GM19372 (cell line): ENCODE measurements around the gene MFSD6.
"Not testable (repeated sequence)": the region's sequence is repeated elsewhere in the genome, so short reads cannot be mapped to it uniquely, and the experiment has no call there.

Source experiments
- ATAC-seq: cut with Tn5 transposase; IDR thresholded peaks from one replicate; pipeline ENCODE4 v1.9.1; 2021; ENCODE audit warnings: mild to moderate bottlenecking, low read depth, moderate library complexity; ENCODE audit not compliant: unreplicated experiment

The MFSD6 gene

GRCh38 chr2:190458352-190459107, 50.4 kb downstream of the MFSD6 start:
- no peak for ATAC-seq

- ATAC-seq: no peak
Measured at GRCh38 chr2:190459881-190460280, 51.7 kb downstream of the MFSD6 start.

- ATAC-seq: no peak
Measured at GRCh38 chr2:190460487-190460886, 52.3 kb downstream of the MFSD6 start.

- no peak for ATAC-seq
Measured at GRCh38 chr2:190462181-190462580, 54.0 kb downstream of the MFSD6 start.

GRCh38 chr2:190462611-190463010, 54.5 kb downstream of the MFSD6 start:
- no peak for ATAC-seq

- no peak for ATAC-seq
Measured at GRCh38 chr2:190465060-190465459, 56.9 kb downstream of the MFSD6 start.

- ATAC-seq: no peak
Measured at GRCh38 chr2:190466819-190467446, 58.8 kb downstream of the MFSD6 start.

GRCh38 chr2:190467575-190468083, 59.5 kb downstream of the MFSD6 start:
- ATAC-seq: no peak

GRCh38 chr2:190468354-190468753, 60.2 kb downstream of the MFSD6 start:
- not testable (repeated sequence) for ATAC-seq

GRCh38 chr2:190468814-190469569, 60.8 kb downstream of the MFSD6 start:
- no peak for ATAC-seq

- ATAC-seq: no peak
Measured at GRCh38 chr2:190469771-190470170, 61.6 kb downstream of the MFSD6 start.

GRCh38 chr2:190470256-190470826, 62.2 kb downstream of the MFSD6 start:
- ATAC-seq: no peak

GRCh38 chr2:190477661-190478454, 69.7 kb downstream of the MFSD6 start:
- no peak for ATAC-seq

- no peak for ATAC-seq
Measured at GRCh38 chr2:190478572-190479195, 70.5 kb downstream of the MFSD6 start.

- ATAC-seq: no peak
Measured at GRCh38 chr2:190481339-190481738, 73.2 kb downstream of the MFSD6 start.

GRCh38 chr2:190482451-190482850, 74.3 kb downstream of the MFSD6 start:
- ATAC-seq: no peak

- ATAC-seq: no peak
Measured at GRCh38 chr2:190486037-190486623, 78.0 kb downstream of the MFSD6 start.

GRCh38 chr2:190488516-190489233, 80.5 kb downstream of the MFSD6 start:
- ATAC-seq: no peak

GRCh38 chr2:190489475-190489874, 81.3 kb downstream of the MFSD6 start:
- ATAC-seq: no peak
